Measurements from ENCODE around the gene GPHN. TPM values are rescaled to one million over a fixed set of nuclear protein-coding genes. Genes with fewer than 3 reads are reported as not detected.

The GPHN gene
- total and polyA plus RNA-seq, 10 of the 15 experiments (the other 5 are each of a cell fraction or from before 2014, with no cell fraction given), result 22.3 to 48.8 (median 33.1) TPM

- Histone ChIP-seq H2AFZ (ENCODE audit: control insufficient read depth, low read depth, low read length) (no peak overlapping the region), H3K27me3 (replicated peaks in 1 of 2; ENCODE audit: control insufficient read depth in 2 of 2, insufficient read depth in 2 of 2, low read length in 1 of 2) (no peaks in the 10 kb centered on the region), H3K27ac (ENCODE audit: control insufficient read depth, insufficient read depth) (no peak overlapping the region), H3K4me1 (ENCODE audit: control insufficient read depth, insufficient read depth, low read length) (no peaks in the 10 kb centered on the region), H4K20me1 (ENCODE audit: control insufficient read depth, insufficient read depth) (no peaks in the 10 kb centered on the region), H3K79me2 (ENCODE audit: control insufficient read depth, insufficient read depth, low read length) (no peaks in the 10 kb centered on the region), H3K4me2 (ENCODE audit: control insufficient read depth, insufficient read depth) (no peak overlapping the region), H3K36me3 (ENCODE audit: control insufficient read depth in 2 of 2, insufficient read depth in 2 of 2, low read length in 1 of 2) (no peaks in the 10 kb centered on the region), H3K4me3 (no peak overlapping the region), H3K9me3 (replicated peaks; ENCODE audit: control insufficient read depth, insufficient read depth, low read length) (no peaks in the 10 kb centered on the region; the same call in 2 of the 3 replicates), H3K9ac (ENCODE audit: control insufficient read depth, insufficient read depth, low read length) (no peak overlapping the region)
- 4% methylated on average over 2 of the region's 2 CpGs for WGBS (ENCODE audit: insufficient coverage, insufficient replicate concordance, low lambda C conversion rate, missing lambda C conversion rate)
- FAIRE-seq (no peak), DNase-seq (ENCODE audit: low read depth, low spot score) (no peak), ATAC-seq (no peak)
- no TSS peak for BruUV-seq (replicated peaks)
- TF ChIP-seq GATAD2B (conservative IDR thresholded peaks at IDR 0.05; ENCODE audit: low read depth) (no peak), KLF5 (IDR thresholded peaks at IDR 0.05; ENCODE audit: partially characterized antibody) (no peak), SUZ12 (IDR thresholded peaks at IDR 0.05; ENCODE audit: unreplicated experiment) (no peak), IRF4 (IDR thresholded peaks at IDR 0.05; ENCODE audit: low read depth, low read length) (no peak), RFX5 (IDR thresholded peaks at IDR 0.05; ENCODE audit: low read depth, low read length) (no peak), BCL3 (IDR thresholded peaks at IDR 0.05; ENCODE audit: borderline replicate concordance, insufficient read depth, low read depth, low read length, poor library complexity, severe bottlenecking) (no peak), SMAD1 (IDR thresholded peaks at IDR 0.05; ENCODE audit: low read depth, partially characterized antibody) (no peak)
- SMC1A ChIA-PET (ENCODE audit: uncharacterized antibody, unreplicated experiment), result no interaction called here
- CTCF ChIA-PET, result no interaction called here
- POLR2A ChIA-PET, result no interaction called here
- in situ Hi-C loops (cut with MboI) (no loop called here), intact Hi-C loops (cut with micrococcal nuclease; ENCODE audit: unreplicated experiment) (no loop called here)
- RAD21 ChIA-PET (ENCODE audit: unreplicated experiment), result no interaction called here
Observed at GRCh38 chr14:67218126-67218525, 710.2 kb downstream of the GPHN start.
